TTC549 (cell line): ENCODE measurements around the gene ARHGAP6.

Experiments
- FAIRE-seq: peaks from 2 replicates; lab custom pipeline; 2012; peaks lifted over from hg19 to GRCh38; lab: Jason Lieb, UNC

Gene ARHGAP6

GRCh38 chrX:11351375-11352295 lies 314.1 kb downstream of the ARHGAP6 start:
- FAIRE-seq = no peak

GRCh38 chrX:11349661-11350337 lies 315.9 kb downstream of the ARHGAP6 start:
- no peak for FAIRE-seq

GRCh38 chrX:11349020-11349419 lies 316.7 kb downstream of the ARHGAP6 start:
- no peak for FAIRE-seq

- no peak for FAIRE-seq
Observed at GRCh38 chrX:11347300-11347699, 318.4 kb downstream of the ARHGAP6 start.

- FAIRE-seq = no peak
Observed at GRCh38 chrX:11346121-11346682, 319.5 kb downstream of the ARHGAP6 start.

- FAIRE-seq = no peak
Observed at GRCh38 chrX:11342673-11343072, 323.0 kb downstream of the ARHGAP6 start.

- FAIRE-seq = no peak
Observed at GRCh38 chrX:11341274-11342201, 324.2 kb downstream of the ARHGAP6 start.

GRCh38 chrX:11337292-11338009 lies 328.3 kb downstream of the ARHGAP6 start:
- no peak for FAIRE-seq

- no peak for FAIRE-seq
Observed at GRCh38 chrX:11336201-11336600, 329.5 kb downstream of the ARHGAP6 start.

- no peak for FAIRE-seq
Observed at GRCh38 chrX:11334165-11334564, 331.6 kb downstream of the ARHGAP6 start.

GRCh38 chrX:11331788-11332187 lies 333.9 kb downstream of the ARHGAP6 start:
- FAIRE-seq = no peak

- FAIRE-seq = no peak
Observed at GRCh38 chrX:11329021-11329420, 336.7 kb downstream of the ARHGAP6 start.

- no peak for FAIRE-seq
Observed at GRCh38 chrX:11328134-11328533, 337.6 kb downstream of the ARHGAP6 start.

GRCh38 chrX:11321986-11322385 lies 343.7 kb downstream of the ARHGAP6 start:
- no peak for FAIRE-seq

GRCh38 chrX:11319806-11320520 lies 345.8 kb downstream of the ARHGAP6 start:
- no peak for FAIRE-seq

GRCh38 chrX:11311706-11312105 lies 354.0 kb downstream of the ARHGAP6 start:
- no peak for FAIRE-seq

- no peak for FAIRE-seq
Observed at GRCh38 chrX:11309220-11309619, 356.5 kb downstream of the ARHGAP6 start.

GRCh38 chrX:11305641-11306040 lies 360.1 kb downstream of the ARHGAP6 start:
- FAIRE-seq = no peak

GRCh38 chrX:11304829-11305228 lies 360.9 kb downstream of the ARHGAP6 start:
- FAIRE-seq = no peak

GRCh38 chrX:11298600-11298999 lies 367.1 kb downstream of the ARHGAP6 start:
- FAIRE-seq = no peak

- FAIRE-seq = no peak
Observed at GRCh38 chrX:11296051-11296450, 369.7 kb downstream of the ARHGAP6 start.
